HG03575 (cell line): ENCODE data around the gene POLR2L.

Experiments
- ATAC-seq: cut with Tn5 transposase; IDR thresholded peaks from one replicate; pipeline ENCODE4 v1.9.1; 2021; ENCODE audit not compliant: unreplicated experiment, insufficient number of reproducible peaks, low FRiP score; ENCODE audit errors: extremely low read depth

POLR2L gene

DNA sequence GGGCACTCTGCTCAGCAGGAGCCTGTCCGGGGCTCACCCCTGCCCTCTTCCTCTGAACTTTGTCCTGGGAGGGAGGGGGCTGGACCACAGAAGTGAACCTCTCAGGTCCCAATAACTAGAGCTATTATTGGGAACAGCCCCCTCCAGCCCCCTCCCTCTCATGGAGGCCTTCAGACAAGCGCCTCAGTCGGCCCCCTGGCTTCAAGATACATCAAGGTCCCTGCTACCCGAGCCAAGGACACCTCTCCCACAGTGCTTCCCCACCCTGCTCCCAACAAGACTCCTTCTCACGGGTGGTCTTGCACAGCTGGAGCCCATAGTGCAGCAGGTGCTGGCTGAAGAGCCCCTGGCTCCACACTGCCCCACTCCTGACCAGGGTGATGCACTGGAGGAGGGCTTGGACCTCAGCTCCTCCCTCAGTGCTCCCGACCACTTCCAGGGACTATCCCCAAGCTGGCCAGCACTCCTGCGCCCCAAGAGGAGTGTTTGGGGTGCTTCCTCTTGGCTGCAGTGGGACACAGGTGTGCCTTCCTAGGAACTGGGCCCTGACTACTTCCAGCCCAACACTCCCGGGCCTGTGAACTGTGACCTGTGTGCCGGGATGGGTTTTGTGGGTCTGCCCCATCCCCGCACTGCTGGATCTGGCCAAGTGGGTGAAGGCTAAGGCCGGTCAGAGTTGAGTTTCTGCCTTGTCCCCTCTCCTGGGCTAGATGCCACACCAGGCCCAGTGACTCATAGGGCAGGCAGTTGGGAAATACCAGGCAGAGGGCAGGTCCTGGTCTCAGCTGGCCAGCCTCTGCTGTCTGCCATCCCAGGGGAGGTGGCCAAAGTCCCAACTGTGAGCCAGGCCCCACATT is 21.4 kb downstream of the POLR2L start:
- no peak for ATAC-seq

DNA sequence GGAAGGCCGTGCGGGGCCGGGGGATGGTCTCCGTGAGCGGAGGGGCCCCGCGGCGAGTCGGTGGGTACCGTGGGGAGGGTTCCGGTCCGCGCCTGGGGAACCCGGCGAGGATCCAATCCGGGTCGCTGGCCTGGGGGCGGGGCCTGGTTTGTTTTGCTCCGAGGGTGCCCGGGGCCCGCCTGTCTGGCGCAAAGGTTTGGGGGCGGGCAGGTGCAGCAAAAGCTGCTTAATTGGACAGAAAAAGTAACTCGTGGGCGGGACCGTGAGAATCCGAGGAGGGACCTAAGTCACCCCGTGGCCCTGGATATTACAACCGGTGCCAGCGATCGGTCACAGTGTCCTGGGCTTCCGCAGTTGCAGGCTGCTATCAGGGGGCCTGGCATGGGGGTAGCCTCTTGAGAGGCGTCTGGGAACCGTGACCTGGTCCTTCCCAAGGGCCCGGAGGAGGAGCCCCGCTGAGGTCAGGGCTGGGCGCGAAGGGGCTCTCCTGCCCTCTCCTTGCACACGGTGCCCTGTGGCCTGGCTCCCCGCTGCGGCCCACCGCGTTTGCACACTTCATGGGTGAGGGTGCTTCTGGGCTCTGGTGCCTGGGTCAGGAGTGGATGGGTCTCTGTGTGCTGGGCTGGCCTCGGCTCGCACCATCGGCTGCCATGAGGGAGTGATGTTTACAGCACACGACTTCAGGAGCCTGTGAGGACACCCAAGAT is 22.2 kb downstream of the POLR2L start:
- ATAC-seq: no peak

DNA sequence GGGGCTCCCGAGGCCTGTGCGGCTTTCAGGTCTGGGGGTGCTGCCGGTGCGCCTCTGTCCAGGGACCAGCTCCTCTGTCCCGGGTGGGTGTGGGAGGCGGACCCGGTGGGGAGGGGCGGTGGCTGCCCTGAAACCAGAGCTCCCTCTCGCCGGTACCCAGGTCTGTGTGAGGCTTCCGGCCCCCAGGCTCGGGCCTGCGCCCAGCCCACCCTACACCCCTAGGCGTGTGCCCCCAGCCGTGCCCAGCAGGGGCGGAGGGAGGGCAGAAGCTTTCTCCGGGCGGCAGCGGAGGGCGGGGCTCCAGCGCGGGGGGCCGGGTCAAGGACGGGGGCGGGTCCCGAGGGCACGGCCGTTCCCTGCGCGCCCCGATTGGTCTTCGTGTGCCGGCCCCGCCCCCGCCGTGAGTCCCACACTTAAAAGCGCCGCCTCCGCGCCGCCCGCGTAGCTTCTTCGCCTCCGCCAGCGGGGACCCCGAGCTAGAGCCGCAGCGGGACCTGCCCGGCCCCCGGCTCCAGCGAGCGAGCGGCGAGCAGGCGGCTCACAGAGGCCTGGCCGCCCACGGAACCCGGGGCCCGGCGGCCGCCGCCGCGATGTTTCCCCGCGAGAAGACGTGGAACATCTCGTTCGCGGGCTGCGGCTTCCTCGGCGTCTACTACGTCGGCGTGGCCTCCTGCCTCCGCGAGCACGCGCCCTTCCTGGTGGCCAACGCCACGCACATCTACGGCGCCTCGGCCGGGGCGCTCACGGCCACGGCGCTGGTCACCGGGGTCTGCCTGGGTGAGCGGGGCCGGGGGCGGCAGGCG is 23.0 kb downstream of the POLR2L start:
- no peak for ATAC-seq

DNA sequence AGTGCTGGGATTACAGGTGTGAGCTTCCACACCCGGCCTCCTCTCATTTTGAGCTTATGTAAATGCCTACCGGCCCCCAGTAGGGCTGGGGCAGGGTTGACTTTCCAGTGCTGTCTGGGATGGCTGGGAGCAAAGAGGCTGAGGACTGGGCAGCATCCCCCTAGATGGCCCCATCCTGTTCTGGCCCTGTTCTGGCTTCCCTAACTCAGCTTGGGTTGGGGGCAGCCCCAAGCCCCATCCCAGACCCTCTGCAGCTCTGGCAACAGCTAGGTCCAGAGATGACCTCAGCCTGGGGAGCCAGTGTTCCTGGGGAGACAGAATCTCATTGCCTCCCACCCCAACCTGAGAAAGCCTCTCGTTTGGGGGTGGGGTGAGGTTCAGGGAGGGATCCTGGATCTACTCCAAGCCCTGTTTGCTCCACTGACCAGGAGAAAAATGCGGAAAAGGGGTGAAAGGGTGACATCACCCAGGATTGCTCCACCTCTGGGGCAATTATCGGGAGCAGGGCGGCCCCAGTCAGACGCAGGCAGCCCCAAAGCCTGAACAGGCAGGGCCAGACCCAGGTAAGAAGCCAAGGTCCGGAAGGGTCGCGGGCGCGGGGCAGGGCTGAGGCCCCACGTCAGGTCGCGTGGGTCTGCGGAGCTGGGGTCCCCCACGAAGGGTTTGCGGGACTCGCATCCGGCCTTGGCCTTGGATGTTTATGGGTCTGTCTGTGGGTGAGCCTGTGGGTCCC is 23.8 kb downstream of the POLR2L start, which contains the start of gene PNPLA2:
PNPLA2 (plus strand) TSS at position 519 of the 733 bp plus-strand sequence. CDS start 805 bp downstream, outside the sequence.
- no peak for ATAC-seq

DNA sequence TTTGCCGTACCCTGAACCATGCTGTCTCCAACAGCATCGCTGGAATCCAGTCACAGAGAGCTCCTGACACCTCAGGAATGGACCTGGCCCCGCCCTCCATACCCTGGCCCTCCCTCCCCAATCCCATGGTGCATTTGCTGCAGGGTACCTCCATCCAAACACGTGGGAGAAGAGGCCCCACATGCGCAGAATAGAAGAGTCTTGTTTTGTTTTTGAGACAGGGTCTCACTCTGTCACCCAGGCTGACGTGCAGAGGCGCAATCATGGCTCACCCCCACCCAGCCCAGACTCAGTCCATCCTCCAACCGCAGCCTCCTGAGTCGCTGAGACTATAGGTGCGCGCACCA is 25.9 kb downstream of the POLR2L start:
- no peak for ATAC-seq

GRCh38 chr11:815675-816432 is 26.5 kb downstream of the POLR2L start:
- no peak for ATAC-seq

DNA sequence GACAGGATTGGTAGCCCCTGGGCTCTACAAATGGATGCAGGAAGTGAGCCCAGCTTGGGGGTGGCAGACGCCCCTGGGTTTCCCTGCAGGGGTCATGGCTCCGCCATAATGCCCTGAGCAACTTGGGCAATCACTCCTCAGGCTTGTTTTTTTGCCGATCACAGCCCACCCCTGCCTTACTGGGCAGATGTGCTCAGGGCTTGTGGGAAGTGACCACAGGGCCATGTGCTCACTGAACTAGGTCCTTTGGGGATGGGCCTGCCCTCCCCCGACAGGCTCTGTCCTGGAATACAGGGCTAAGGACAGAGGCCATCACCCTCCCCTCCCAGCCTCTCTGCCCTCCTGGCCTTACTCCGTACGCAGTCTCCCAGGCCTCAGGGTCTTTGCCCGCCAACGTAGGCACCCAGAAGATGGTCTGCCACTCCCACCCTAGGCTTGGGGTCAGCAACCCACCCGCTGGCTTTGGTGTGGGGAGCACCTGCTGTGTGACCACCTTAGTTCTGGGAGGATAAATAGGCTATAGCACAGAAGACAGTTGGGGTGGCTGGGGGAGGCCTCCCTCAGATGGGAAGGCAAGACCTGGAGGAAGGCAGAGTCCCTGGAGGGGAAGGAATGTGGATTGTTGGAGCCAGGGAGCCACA is 28.8 kb downstream of the POLR2L start:
- no peak for ATAC-seq

DNA sequence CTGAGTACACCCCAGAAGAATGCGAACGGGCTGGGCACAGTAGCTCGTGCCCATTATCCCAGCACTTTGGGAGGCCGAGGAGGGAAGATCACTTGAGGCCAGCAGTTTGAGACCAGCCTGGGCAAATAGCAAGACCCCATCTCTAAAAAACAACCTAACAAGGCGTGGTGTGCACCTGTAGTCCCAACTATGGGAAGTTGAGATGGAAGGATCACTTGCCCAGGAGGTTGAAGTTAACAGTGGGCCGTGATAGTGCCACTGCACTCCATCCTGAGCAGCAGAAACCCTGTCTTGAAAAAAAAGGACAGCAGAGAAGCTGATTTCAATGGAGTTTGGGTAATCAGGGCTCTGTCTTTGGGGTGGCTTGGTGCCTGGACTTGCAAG is 29.3 kb downstream of the POLR2L start:
- ATAC-seq: no peak

GRCh38 chr11:812390-812789 is 29.9 kb downstream of the POLR2L start:
- no peak for ATAC-seq

GRCh38 chr11:811446-812245 is 30.7 kb downstream of the POLR2L start:
- ATAC-seq: no peak

DNA sequence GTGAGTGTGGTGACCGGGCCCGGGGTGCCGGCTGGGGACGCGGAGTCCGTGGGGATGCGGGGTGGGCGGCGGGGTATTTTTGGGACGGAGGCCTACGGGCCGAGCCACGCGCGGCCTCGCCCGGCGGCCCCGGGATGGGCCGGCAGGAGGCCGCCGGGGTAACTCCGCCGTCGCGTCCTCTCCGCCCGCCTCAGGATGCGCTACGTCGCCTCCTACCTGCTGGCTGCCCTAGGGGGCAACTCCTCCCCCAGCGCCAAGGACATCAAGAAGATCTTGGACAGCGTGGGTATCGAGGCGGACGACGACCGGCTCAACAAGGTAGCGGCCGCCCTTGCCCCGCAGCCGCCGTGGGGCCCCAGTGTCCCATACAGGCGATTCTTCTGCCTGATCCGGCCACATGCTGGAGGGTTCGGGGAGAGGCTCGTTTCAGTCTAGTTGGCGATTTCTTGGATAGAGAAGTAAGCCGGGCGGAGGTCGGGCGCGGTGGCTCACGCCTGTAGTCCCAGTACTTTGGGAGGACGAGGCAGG is 32.2 kb downstream of the POLR2L start:
- no peak for ATAC-seq

GRCh38 chr11:809287-810039 is 32.9 kb downstream of the POLR2L start, which contains the start of gene RPLP2:
Gene RPLP2 (plus strand): TSS chr11:809967. CDS start chr11:810235, 268 bp downstream.
- ATAC-seq: peak; percentile 38

- no peak for ATAC-seq
Measured at GRCh38 chr11:808427-809286, 33.7 kb downstream of the POLR2L start.

DNA sequence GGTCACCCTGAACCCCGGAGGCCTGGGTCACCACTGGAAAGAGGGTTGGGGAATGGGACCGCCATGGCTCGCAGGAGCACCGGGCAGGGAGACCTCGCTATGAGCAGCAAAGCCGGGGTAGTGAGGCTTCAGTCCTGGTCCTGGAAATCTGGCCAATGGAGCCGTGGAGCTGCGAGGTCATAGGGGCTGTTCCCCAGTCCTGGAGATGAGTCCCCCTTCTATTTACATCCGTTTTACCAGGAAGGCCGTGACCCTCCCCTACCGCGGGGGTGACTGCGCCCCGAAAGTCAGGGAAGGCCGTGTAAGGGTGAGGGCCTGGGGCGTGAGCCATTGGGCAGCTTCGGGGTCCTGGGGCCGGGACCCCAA is 37.7 kb downstream of the POLR2L start:
- ATAC-seq: no peak
